ENCODE results near the gene PHACTR1.

PHACTR1 gene

DNA sequence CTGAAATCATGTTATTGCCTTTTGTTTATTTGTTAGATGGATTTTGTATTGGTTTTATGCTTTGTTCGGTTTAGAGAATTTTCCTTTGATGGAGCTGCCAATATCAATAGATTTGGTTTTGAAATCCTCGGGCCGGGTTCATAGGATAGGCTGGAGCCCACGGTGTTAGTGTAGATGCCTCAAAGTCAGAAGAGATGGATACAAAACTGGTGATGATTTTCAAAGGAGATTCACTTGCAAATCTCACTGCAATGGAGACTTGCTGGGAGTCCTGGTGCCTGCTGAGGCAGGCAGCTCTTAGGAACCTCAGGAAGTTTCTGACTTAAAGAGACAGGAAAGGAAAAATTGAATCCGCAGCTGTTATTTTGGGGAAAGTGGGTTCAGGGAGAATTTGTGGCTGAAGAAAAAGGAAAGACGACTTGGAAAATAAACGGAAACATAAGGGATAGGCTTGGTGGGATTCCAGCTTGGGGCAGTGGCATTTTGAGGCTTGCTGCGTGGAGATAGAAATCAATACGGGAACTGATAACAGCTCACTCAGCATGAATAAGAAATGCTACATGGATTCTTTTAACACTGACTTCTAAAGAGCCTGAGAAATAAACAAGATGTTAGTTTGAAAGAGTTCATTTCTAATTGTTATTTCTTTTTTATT lies 241.6 kb downstream of the PHACTR1 start:
- DNase-seq, result no peak

DNA sequence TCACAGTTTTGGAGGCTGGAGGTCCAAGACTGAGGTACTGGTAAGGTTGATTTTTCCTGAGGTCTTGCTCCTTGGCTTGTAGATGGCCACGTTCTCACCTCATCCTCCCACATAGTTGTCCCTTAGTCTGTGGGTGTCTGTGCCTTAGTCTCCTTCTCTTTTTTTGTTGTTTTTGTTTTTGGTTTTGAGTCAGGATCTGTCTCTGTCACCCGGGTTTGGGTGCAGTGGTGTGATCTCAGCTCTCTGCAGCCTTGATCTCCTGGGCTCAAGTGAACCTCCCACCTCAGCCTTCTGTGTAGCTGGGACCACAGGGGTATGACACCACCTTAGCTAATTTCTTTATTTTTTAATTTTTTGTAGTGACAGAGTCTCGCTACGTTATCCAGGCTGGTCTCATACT lies 245.2 kb downstream of the PHACTR1 start:
- DNase-seq, result no peak

DNA sequence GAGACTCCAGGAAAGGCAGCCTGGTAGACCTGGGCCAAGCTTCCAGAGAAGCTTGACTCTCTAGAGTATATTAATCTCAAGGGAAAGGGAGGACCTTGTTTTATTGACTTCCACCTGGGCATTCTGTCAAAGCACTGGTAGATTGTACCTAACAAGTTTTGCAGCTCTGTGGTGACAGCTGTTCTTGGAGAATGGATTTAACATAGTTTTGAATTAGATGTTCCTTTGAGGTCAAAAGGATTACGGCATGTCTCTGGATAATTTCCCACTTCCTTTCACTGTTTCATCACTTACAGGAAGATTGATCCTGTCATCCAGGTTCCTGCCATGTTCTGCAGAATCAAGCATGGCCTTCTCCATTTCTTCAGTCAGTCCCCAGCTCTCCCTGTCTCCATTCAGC lies 246.0 kb downstream of the PHACTR1 start:
- DNase-seq, result no peak

DNA sequence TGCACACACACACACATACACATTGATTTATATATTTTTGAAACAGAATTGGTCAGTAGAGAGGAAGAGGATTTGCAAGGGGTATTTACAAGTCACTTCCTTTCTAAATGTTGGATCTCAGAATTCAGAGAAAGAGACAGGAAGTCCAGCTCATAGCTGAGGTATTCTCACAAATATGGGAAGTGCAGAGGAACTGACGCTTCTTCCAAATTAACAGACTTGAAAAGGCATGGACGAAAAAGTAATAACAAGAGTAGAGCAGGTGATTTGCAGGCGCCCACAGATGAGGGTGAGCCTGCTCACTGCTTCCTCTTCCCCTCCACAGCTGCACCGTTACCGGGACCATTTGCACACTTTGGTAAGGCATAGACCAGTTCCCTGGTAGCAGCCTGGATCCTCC lies 246.4 kb downstream of the PHACTR1 start:
- DNase-seq, result no peak

GRCh38 chr6:12963567-12963966 lies 247.0 kb downstream of the PHACTR1 start:
- no peak for DNase-seq

- no peak for DNase-seq
Measured at GRCh38 chr6:12967686-12968085, 251.1 kb downstream of the PHACTR1 start.

DNA sequence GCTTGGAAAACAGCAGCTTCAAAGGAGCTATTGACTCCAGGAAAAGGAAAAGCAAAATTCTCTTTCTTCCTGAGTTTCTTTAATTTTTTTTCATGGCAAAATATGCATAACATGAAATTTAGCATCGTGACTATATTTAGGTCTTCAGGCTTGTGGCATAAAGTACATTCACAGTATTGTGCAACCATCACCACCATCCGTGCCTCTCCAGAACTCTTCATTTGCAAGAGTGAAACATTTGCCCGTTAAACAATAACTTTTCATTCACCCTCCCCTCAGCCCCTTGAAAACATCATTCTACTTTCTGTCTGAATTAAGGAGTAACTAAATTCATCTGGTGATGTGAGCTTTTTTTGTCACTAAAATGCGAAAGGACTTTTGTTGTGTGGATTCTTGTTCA lies 251.7 kb downstream of the PHACTR1 start:
- DNase-seq, result no peak

GRCh38 chr6:12968839-12969558 lies 252.4 kb downstream of the PHACTR1 start:
- DNase-seq, result no peak

DNA sequence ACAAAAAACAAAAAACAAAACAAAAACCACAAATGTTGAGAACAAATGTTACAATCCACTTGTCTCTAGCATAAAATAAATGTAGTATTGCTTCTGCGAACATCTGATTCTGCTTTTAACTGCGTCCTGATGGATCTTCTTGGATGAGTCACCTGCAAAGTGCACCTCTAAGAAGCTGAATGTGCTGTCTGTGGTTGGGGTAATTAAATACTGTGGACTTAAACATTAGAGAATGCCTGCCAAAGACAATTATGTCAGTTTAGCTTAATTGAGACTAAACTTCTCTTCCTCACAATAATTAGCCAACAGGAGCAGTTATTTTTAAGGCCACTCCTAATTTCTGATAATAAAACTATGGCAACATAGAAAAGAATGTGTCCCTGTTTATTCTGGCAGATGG lies 253.4 kb downstream of the PHACTR1 start:
- DNase-seq, result no peak

GRCh38 chr6:12973386-12973785 lies 256.8 kb downstream of the PHACTR1 start:
- no peak for DNase-seq

DNA sequence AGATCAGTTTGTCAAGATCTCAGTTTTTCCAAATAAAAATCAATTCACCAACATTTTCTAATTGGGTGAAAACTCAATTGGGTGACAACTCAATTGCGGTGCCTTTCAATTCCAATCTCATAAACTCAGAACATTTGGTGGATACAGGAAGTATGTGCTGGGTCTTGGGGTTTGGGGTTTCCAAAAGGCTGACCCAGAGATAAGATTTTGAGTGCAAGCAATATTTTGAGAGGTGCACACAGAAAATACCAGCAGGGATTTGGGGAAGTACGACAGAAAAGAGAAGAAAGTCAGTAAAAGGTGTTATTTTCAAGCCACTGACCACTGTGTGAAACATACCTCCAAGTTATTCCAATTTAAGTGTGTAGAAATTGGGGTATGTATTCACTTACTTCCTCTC lies 258.0 kb downstream of the PHACTR1 start:
- DNase-seq, result no peak

- DNase-seq, result no peak
Measured at GRCh38 chr6:12976366-12976765, 259.8 kb downstream of the PHACTR1 start.

DNA sequence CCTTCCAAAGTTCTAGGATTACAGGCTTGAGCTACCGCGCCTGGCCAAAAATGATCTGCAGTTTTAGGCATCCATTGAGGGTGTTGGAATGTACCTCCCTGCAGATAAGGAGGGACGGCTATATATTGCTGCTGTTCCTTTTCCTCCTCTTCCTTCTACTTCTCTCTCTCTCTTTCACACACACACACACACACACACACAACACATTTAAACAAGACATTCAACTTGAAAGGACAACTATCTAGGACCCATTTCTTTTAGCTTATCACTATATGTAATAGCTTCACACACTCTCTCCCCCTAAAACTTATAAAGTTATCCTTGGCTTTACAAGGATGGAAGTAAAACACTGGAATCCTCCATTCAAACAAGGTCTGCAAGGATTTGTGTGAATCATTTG lies 260.6 kb downstream of the PHACTR1 start:
- no peak for DNase-seq

DNA sequence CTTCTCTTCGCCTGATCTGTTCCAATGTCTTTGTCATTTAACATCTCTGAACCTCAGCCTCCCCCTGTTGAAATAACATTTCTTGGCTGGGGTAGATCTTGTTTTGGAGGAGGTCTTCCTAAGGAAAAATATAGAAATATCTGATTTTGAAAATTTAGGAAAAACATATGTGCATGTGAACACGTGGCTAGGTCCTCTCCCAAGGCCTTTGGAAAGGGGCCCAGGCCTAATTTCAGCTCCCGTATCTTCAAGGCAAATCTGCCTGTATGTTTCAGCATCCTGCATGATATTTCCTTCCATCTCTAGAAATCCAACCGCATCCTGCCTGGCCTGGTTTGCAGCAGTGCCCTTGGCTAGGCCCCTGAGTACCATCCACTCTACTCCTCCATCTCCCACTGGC lies 261.2 kb downstream of the PHACTR1 start:
- no peak for DNase-seq

GRCh38 chr6:12980741-12981140 lies 264.2 kb downstream of the PHACTR1 start:
- no peak for DNase-seq

GRCh38 chr6:12984776-12985175 lies 268.2 kb downstream of the PHACTR1 start:
- DNase-seq, result no peak

GRCh38 chr6:12987783-12988182 lies 271.2 kb downstream of the PHACTR1 start:
- DNase-seq, result no peak

GRCh38 chr6:12990162-12990561 lies 273.6 kb downstream of the PHACTR1 start:
- DNase-seq, result no peak

- DNase-seq, result no peak
Measured at GRCh38 chr6:12991435-12991834, 274.9 kb downstream of the PHACTR1 start.

DNA sequence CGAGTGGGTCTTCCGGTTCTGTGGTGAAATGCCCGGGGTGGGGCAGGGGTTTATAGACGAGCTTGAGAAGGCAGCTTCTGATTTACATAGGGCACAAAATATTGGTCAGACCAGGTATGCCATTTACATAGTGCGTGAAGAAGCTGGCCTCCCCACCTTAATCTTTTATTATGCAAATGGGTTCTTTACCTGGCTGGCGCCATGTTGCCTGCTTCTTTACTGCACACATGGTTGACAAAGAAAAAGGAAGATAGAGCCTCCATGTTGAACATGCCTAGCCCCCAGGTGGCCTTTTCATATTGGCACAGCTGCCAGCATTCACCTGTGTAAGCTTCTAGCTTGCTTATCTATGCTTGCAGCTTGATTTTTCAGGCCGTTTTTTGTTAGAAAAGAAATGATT lies 276.2 kb downstream of the PHACTR1 start:
- no peak for DNase-seq

- DNase-seq, result no peak
Measured at GRCh38 chr6:12993283-12993898, 276.8 kb downstream of the PHACTR1 start.

DNA sequence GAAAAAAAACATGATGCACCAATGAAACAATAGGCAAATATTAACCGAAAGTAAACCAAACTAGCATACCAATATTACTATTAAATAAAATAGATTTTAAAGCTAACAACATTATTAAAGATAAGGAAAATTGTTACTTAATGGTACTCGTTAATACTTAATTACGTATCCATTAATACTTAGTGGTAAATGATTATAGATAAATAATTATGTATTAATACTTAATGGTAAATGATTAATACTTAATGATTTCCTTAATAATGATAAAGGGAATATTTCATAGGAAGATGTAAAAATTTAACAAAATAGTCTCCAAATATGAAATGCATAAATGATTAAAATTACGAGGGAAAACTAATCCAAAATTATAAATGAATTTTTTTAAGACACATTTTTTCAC lies 278.9 kb downstream of the PHACTR1 start:
- no peak for DNase-seq

DNA sequence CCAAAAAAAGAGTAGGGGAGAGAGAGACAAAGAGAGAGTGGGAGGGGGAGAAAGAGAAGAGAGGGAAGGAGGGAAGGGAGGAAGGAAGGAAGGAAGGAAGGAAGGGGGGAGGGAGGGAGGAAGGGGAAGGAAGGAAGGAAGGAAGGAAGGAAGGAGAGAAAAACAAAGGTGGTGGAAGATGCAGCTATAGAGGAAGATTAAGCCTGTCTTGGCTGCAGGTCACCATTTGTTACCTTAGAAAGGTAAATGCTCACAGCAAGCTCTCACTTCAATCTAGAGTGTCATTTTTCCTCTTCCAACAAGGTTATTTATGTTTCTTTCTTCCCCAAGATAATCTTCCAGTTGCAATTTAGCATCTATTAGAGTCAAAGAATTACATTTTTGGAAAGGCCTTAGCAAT lies 284.0 kb downstream of the PHACTR1 start:
- no peak for DNase-seq

GRCh38 chr6:13001927-13002326 lies 285.4 kb downstream of the PHACTR1 start:
- DNase-seq, result no peak

Data from activated T-cell treated with anti-CD3 and anti-CD28 coated beads, Interleukin-2, amount 50 U/mL, for 48 hours (primary cell).